ENCODE data around the gene RPS21. TPM values are rescaled to one million over a fixed set of nuclear protein-coding genes. Genes with fewer than 3 reads are reported as not detected.

The RPS21 gene
- total RNA-seq, 1 donor from 2014 or later: 661 TPM

GRCh38 chr20:62357681-62358080 lies 29.2 kb upstream of the RPS21 start:
- Histone ChIP-seq H3K9me3 (replicated peaks) (no peaks in the 10 kb centered on the region), H3K4me1 (peaks cover 96% of the 10 kb centered on the region), H3K4me3 (peak overlapping the region; percentile 53), H3K36me3 (peaks cover 8% of the 10 kb centered on the region), H3K27ac (replicated peaks) (peak overlapping the region; percentile 98), H3K27me3 (ENCODE audit: low read depth) (no peaks in the 10 kb centered on the region)
- intact Hi-C loops (cut with micrococcal nuclease): no loop called here
- DNase-seq: peak; percentile 33
- TF ChIP-seq CTCF (IDR thresholded peaks at IDR 0.05; ENCODE audit: borderline replicate concordance): no peak

GRCh38 chr20:62358171-62359042 lies 28.5 kb upstream of the RPS21 start:
- Histone ChIP-seq H3K4me1 (peaks cover 96% of the 10 kb centered on the region), H3K36me3 (peaks cover 8% of the 10 kb centered on the region), H3K27me3 (ENCODE audit: low read depth) (no peaks in the 10 kb centered on the region), H3K27ac (replicated peaks) (peak overlapping the region; percentile 98), H3K9me3 (replicated peaks) (no peaks in the 10 kb centered on the region), H3K4me3 (peak overlapping the region; percentile 53)
- intact Hi-C loops (cut with micrococcal nuclease): no loop called here
- no peak for TF ChIP-seq CTCF (IDR thresholded peaks at IDR 0.05; ENCODE audit: borderline replicate concordance)
- peak; percentile 43 for DNase-seq

GRCh38 chr20:62359043-62359490 lies 27.8 kb upstream of the RPS21 start:
- intact Hi-C loops (cut with micrococcal nuclease): no loop called here
- DNase-seq: no peak
- no peaks in the 10 kb centered on the region for H3K27me3 ChIP-seq (ENCODE audit: low read depth)
- H3K9me3 ChIP-seq (replicated peaks): no peaks in the 10 kb centered on the region
- peaks cover 8% of the 10 kb centered on the region for H3K36me3 ChIP-seq
- no peak for TF ChIP-seq CTCF (IDR thresholded peaks at IDR 0.05; ENCODE audit: borderline replicate concordance)
- peaks cover 96% of the 10 kb centered on the region for H3K4me1 ChIP-seq
- peak overlapping the region; percentile 98 for H3K27ac ChIP-seq (replicated peaks)
- H3K4me3 ChIP-seq: peak overlapping the region; percentile 53

GRCh38 chr20:62359491-62360121 lies 27.3 kb upstream of the RPS21 start:
- TF ChIP-seq CTCF (IDR thresholded peaks at IDR 0.05; ENCODE audit: borderline replicate concordance): no peak
- peak; percentile 56 for DNase-seq
- Histone ChIP-seq H3K4me3 (peak overlapping the region; percentile 53), H3K36me3 (peaks cover 8% of the 10 kb centered on the region), H3K27ac (replicated peaks) (peak overlapping the region; percentile 98), H3K9me3 (replicated peaks) (no peaks in the 10 kb centered on the region), H3K4me1 (peaks cover 96% of the 10 kb centered on the region), H3K27me3 (ENCODE audit: low read depth) (no peaks in the 10 kb centered on the region)
- intact Hi-C loops (cut with micrococcal nuclease): no loop called here

GRCh38 chr20:62360854-62361798 lies 25.8 kb upstream of the RPS21 start:
- peaks cover 96% of the 10 kb centered on the region for H3K4me1 ChIP-seq
- intact Hi-C loops (cut with micrococcal nuclease): no loop called here
- H3K27me3 ChIP-seq (ENCODE audit: low read depth): no peaks in the 10 kb centered on the region
- no peaks in the 10 kb centered on the region for H3K9me3 ChIP-seq (replicated peaks)
- peak overlapping the region; percentile 97 for H3K27ac ChIP-seq (replicated peaks)
- peak; percentile 34 for DNase-seq
- no peak for TF ChIP-seq CTCF (IDR thresholded peaks at IDR 0.05; ENCODE audit: borderline replicate concordance)
- H3K4me3 ChIP-seq: peak overlapping the region; percentile 11
- peaks cover 8% of the 10 kb centered on the region for H3K36me3 ChIP-seq
